KMS-11 (cell line): ENCODE results near the gene RTP4.

Experiments
- H2AFZ ChIP-seq: fragments of 200-600 bp; sonication (generic); 2 replicates; pipeline ENCODE4 v1.6.1; 2016; ENCODE audit warnings: antibody characterized with exemption, mixed run types, low read depth
- H3K27ac ChIP-seq: fragments of 200-600 bp; sonication (generic); 2 replicates; pipeline ENCODE4 v1.6.1; 2016; ENCODE audit warnings: mild to moderate bottlenecking, mixed run types
- H3K27me3 ChIP-seq: fragments of 200-600 bp; sonication (generic); 2 replicates; pipeline ENCODE4 v1.6.1; 2017; ENCODE audit warnings: mild to moderate bottlenecking, low read depth, mixed run types, moderate library complexity; ENCODE audit not compliant: insufficient read depth
- H3K36me3 ChIP-seq: fragments of 200-600 bp; sonication (generic); 2 replicates; pipeline ENCODE4 v1.6.1; 2017; ENCODE audit warnings: mild to moderate bottlenecking, mixed run types; ENCODE audit not compliant: insufficient read depth
- H3K4me1 ChIP-seq: fragments of 200-600 bp; sonication (generic); 2 replicates; pipeline ENCODE4 v1.6.1; 2016; ENCODE audit warnings: mild to moderate bottlenecking, low read depth, mixed run types; ENCODE audit not compliant: poor library complexity, severe bottlenecking
- H3K4me2 ChIP-seq: fragments of 200-600 bp; sonication (generic); 2 replicates; pipeline ENCODE4 v1.7.0; 2016; ENCODE audit warnings: mild to moderate bottlenecking, mixed run types
- H3K4me3 ChIP-seq: fragments of 200-600 bp; sonication (generic); IDR thresholded peaks from 2 replicates; pipeline ENCODE4 v1.6.1; 2017; ENCODE audit warnings: low read depth, low read length, mixed read lengths; ENCODE audit not compliant: insufficient read depth
- H3K79me2 ChIP-seq: fragments of 200-600 bp; sonication (generic); 2 replicates; pipeline ENCODE4 v1.6.1; 2016; ENCODE audit warnings: low read depth, mixed run types; ENCODE audit not compliant: insufficient read depth
- H3K9ac ChIP-seq: fragments of 200-600 bp; sonication (generic); 2 replicates; pipeline ENCODE4 v1.6.1; 2016; ENCODE audit warnings: mild to moderate bottlenecking, mixed run types
- H4K20me1 ChIP-seq: fragments of 200-600 bp; sonication (generic); 2 replicates; pipeline ENCODE4 v1.6.1; 2016; ENCODE audit warnings: mild to moderate bottlenecking, mixed run types; ENCODE audit not compliant: insufficient read depth
- CTCF ChIP-seq: fragments of 200-600 bp; sonication (generic); conservative IDR thresholded peaks from 2 replicates; pipeline ENCODE4 v1.6.1; 2017; ENCODE audit warnings: low read depth, mild to moderate bottlenecking, antibody characterized with exemption, low read length, moderate library complexity, mixed read lengths

Gene RTP4

DNA sequence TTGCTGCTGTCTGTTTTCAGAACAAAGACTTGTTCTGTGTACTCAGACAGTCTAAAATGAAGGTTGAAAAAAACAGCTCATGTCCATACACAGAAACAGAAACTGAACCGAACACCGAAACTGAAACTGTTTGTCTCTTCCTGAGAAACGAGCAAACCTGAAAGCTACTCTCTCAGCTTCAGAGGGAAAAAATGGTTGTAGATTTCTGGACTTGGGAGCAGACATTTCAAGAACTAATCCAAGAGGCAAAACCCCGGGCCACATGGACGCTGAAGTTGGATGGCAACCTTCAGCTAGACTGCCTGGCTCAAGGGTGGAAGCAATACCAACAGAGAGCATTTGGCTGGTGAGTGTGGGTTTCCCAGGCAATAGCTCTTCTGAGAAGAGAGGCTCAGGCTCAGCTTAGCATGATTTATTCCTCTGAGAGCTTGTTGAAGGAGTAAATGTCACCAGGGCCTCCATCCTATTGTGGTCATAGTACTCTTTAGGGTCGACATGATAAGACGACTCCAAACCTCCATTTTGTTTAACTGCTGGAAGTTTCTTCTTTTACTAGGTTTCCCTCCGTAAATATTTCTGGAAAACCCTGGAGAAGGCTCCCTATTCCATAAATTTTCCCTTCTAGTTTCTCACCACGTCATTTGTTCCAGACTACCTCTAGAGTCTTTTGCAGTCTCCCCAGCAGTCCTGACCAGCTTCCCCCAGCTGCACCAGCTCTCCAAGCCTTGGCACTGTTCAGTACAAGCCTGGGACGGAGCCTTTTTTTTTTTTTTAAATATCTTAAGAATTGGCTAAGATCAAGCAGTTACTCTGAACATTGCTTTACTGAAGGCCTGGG is at the start of gene RTP4:
Gene RTP4, plus strand, starts transcription at position 135 of the 838 bp plus-strand sequence. Its CDS starts 57 bp downstream, at position 192.
- Histone ChIP-seq H4K20me1 (no peaks in the 10 kb centered on the region), H2AFZ (peak within 1 kb of the TSS; percentile 99), H3K79me2 (no peaks in the 10 kb centered on the region), H3K27me3 (no peaks in the 10 kb centered on the region), H3K36me3 (no peaks in the 10 kb centered on the region), H3K9ac (peak within 1 kb of the TSS; percentile 95), H3K27ac (peak within 1 kb of the TSS; percentile 99), H3K4me2 (peak within 1 kb of the TSS; percentile 90), H3K4me3 (peak within 1 kb of the TSS; percentile 70), H3K4me1 (peaks cover 22% of the 10 kb centered on the region)
- no peak for TF ChIP-seq CTCF

DNA sequence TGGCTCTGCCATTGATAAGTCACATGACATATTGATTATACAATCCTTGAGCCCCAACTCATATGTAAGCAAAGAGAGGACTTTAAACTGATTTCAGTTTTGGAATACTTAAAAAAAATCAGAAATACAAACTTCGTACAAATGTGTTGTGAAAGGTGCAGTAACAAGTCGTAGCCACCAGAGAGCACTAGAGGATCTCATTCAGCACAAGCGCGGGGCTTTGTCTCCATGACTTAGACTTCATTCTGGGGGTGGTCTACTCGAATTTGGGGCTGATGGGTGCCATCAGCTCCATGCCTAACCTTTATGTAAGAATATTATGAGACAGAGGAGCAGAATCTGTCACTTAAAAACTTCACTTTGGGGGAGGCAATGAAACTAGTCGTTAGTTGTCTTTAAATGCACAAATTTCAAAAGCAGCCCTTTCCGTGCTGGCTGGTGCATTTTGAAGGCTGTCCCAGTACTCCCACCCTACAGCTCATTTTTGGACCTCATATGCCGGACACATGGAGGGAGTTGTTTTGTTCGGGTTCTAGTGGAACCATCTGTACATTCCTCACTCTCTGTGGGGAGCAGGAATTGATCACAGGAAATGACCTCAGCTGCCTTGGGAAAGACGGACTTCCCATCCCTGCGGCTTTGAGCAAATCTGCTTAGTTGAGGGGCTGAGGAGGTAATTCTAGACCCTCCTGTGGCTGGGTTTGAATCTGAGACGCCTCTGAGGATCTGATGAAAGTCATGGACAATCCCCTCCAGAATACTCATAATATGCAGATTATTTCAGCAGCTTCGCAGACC is 49.2 kb upstream of the RTP4 start:
- Histone ChIP-seq H3K79me2 (no peaks in the 10 kb centered on the region), H2AFZ (peak overlapping the region; percentile 66), H3K4me2 (peak overlapping the region; percentile 19; the same call in 1 of the 2 replicates), H4K20me1 (no peaks in the 10 kb centered on the region), H3K27me3 (no peaks in the 10 kb centered on the region; the same call in 1 of the 2 replicates), H3K27ac (no peak overlapping the region), H3K9ac (no peak overlapping the region), H3K4me1 (peaks cover 3% of the 10 kb centered on the region), H3K4me3 (no peak overlapping the region), H3K36me3 (no peaks in the 10 kb centered on the region)
- peak; percentile 97 for TF ChIP-seq CTCF

- peak; percentile 89 for TF ChIP-seq CTCF
- H3K4me3 ChIP-seq: no peak overlapping the region
- H4K20me1 ChIP-seq: no peaks in the 10 kb centered on the region
- peaks cover 3% of the 10 kb centered on the region for H3K4me1 ChIP-seq
- no peaks in the 10 kb centered on the region for H3K79me2 ChIP-seq
- 0 out of 2 replicates have a peak overlapping the region, but pooled peaks have one; percentile 66 for H2AFZ ChIP-seq
- H3K27ac ChIP-seq: no peak overlapping the region
- no peaks in the 10 kb centered on the region for H3K36me3 ChIP-seq
- H3K27me3 ChIP-seq: no peaks in the 10 kb centered on the region
- no peak overlapping the region for H3K9ac ChIP-seq
- H3K4me2 ChIP-seq: no peak overlapping the region
Observed at GRCh38 chr3:187319699-187320302, 48.4 kb upstream of the RTP4 start.

DNA sequence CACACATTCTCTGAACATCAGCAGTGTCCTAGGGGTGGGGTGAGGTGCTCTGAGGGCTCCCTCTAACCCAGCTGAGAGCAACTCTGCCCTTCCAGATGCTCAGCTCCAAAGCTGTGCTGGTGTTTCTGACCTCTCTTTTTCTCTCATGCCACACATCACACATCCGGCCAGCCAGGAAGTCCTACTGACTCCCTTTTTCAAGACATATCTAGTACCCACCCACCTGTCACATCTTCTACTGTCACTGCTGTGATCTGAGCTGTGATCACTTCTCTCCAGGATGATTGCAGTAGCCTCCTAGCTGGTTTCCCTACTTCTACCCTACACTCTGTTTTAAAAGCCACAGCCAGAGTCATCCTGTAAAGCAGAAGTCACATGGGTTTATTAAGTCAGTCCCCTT is 46.4 kb upstream of the RTP4 start:
- H3K27ac ChIP-seq: no peak overlapping the region
- no peak overlapping the region for H3K9ac ChIP-seq
- no peaks in the 10 kb centered on the region for H4K20me1 ChIP-seq
- H2AFZ ChIP-seq: no peak overlapping the region
- H3K36me3 ChIP-seq: no peaks in the 10 kb centered on the region
- TF ChIP-seq CTCF: no peak
- no peaks in the 10 kb centered on the region for H3K27me3 ChIP-seq
- H3K79me2 ChIP-seq: no peaks in the 10 kb centered on the region
- no peak overlapping the region for H3K4me3 ChIP-seq
- H3K4me2 ChIP-seq: no peak overlapping the region
- H3K4me1 ChIP-seq: peaks cover 3% of the 10 kb centered on the region
